ENCODE data around the gene PLEK2.
A peak's percentile ranks its signal among the peaks of the same experiment; 100 is the strongest.
"Not testable (repeated sequence)": the region's sequence is repeated elsewhere in the genome, so short reads cannot be mapped to it uniquely, and the experiment has no call there.

PLEK2 gene

DNA sequence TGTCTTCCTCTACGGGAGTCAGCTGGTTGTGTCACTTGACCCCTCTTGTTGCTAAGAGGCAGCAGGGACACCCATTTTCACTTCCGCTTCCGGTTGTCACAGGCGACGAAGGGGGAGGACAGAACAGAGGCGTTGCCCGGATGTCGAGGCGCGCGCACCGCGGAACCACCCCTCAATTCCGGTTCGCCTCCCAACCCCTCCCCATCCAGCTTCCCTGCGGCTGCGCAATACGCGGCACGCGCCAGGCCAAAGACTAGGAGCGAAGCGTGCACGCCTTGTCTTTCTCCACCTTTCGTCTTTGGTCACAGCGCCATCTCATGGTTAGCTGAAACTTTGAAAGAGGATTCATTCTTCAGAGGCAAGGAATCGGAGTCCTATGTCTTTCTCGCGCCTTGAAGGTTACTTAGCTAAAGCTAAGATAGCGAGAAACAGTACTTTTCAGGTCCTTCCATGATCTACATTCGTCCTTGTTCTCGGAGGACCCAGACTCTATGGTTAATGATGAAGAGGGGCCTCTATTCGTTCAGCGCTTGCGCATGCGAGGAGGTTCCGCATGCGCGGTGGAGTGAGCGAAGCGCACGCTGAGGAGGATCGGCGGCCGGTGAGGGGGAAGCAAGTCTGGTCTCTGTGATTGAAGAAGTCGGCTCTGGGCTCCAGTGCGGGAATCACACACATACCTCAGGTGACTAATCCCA is 52.0 kb downstream of the PLEK2 start, which contains the start of the genes ATP6V1D and EIF2S1:
ATP6V1D (minus strand) TSS at position 30 of the 695 bp plus-strand sequence. CDS start 106 bp downstream, outside the sequence.
EIF2S1 (plus strand) TSS at position 554 of the 695 bp plus-strand sequence. CDS start 4,440 bp downstream, outside the sequence.
- Mint-ChIP-seq H3K4me1 (peaks cover 74% of the 10 kb centered on the region), H3K27ac (peak within 1 kb of the TSS; percentile 100), H3K4me3 (peak within 1 kb of the TSS; percentile 99), H3K36me3 (peaks cover 17% of the 10 kb centered on the region), H3K9me3 (no peaks in the 10 kb centered on the region), H3K27me3 (no peaks in the 10 kb centered on the region)

DNA sequence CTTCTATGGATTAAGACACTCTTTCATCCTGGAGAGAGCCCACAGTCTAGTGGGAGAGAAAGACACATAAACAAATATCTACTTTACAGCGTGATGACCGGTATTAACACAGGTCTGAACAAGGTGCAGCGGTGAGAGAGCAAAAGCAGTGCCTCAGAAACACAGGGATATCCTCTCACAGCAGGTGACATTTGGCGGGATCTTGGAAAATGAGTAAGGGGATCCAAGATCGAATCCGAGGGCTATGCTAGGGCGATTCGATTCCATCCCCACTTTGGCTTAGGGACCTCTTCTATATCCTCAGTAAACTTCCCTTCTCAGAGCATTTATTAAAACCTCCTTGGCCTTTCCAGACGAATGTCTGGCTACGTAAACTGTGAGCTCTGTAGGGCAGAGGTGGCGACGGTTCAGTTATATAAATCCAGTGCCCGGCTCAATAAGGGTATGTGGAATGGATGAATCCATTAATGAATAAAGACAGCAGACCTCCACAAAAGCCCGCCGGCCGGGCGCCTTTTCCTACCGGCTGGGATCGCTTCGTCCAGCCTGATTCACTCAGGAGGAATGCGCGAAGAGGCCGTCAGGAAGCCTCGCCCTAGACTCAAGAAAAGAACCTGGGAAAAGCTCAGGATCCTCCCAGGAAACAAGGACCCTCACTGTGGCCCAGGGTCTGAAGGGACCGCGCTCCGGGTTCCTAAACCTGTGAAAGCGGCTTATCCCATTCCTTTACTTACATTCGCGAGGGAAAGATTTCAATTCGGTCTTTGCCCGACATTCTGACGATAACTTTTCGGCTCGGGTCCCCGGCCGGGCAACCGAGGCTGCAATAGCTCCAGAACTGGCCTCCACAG is 52.8 kb downstream of the PLEK2 start:
- Mint-ChIP-seq H3K4me1 (peaks cover 66% of the 10 kb centered on the region), H3K27ac (peak overlapping the region; percentile 100), H3K36me3 (peaks cover 12% of the 10 kb centered on the region), H3K27me3 (no peaks in the 10 kb centered on the region), H3K9me3 (no peaks in the 10 kb centered on the region), H3K4me3 (peak overlapping the region; percentile 99)

DNA sequence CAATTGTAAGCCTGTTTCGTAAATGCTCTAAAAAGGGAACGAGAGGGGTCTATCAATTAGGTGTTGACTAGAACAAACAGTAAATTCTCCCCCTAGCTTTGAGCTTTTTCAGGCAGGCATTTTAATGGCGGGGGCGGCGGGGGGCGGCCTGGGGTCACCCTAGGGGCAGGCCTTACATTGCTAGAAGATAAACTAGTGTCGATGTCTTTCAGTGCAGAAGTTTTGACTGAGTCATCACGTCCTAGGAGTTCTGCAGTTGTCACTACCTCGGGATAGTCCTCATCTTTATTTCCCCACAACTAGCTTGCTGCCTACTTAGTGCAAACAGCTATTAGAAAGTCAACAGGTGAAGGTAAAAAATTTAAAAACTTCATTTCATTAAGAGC is 54.0 kb downstream of the PLEK2 start:
- H3K27ac Mint-ChIP-seq, result peak overlapping the region; percentile 17
- H3K4me1 Mint-ChIP-seq, result peaks cover 54% of the 10 kb centered on the region
- peaks cover 12% of the 10 kb centered on the region for H3K36me3 Mint-ChIP-seq
- no peaks in the 10 kb centered on the region for H3K9me3 Mint-ChIP-seq
- peak overlapping the region; percentile 99 for H3K4me3 Mint-ChIP-seq
- H3K27me3 Mint-ChIP-seq, result no peaks in the 10 kb centered on the region

DNA sequence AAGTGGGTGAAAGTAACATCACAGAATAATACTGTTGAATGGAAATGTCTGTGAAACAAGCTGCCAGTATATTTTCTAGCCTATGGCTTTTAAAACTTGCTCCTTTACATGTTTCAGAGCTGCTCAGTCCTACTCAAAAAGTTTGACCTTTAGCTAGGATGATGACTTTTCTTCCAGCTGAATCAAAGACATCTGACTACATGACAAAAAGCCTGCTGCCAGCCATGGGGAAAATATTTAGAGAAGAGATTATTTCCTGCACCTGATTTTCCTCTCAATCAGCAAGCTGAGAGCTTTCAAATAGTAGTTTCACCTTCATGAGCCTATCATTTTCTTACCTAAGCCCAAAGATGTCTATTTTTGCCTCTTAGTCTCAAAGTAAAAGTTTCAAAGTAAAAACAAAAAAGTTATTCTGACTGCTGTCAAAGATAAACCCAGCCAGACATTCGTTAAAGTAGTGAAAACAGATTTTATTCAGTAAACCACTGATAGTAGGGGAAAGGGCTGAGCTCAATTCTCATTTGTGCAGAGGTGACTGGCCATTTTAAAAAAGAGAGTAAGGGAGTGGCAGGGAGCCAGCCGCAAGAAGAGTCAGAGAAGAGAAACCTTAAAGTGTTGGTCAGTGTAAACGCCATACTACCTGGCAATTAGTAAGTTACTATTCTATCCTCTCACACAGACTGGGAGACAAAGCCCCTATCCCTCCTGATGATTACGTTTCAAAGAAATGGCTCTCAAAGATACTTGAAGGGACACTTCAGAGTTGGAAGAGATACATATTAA is 54.6 kb downstream of the PLEK2 start:
- H3K4me3 Mint-ChIP-seq, result peak overlapping the region; percentile 99
- H3K9me3 Mint-ChIP-seq, result no peaks in the 10 kb centered on the region
- no peaks in the 10 kb centered on the region for H3K27me3 Mint-ChIP-seq
- H3K4me1 Mint-ChIP-seq, result peaks cover 48% of the 10 kb centered on the region
- no peak overlapping the region for H3K27ac Mint-ChIP-seq
- peaks cover 14% of the 10 kb centered on the region for H3K36me3 Mint-ChIP-seq

DNA sequence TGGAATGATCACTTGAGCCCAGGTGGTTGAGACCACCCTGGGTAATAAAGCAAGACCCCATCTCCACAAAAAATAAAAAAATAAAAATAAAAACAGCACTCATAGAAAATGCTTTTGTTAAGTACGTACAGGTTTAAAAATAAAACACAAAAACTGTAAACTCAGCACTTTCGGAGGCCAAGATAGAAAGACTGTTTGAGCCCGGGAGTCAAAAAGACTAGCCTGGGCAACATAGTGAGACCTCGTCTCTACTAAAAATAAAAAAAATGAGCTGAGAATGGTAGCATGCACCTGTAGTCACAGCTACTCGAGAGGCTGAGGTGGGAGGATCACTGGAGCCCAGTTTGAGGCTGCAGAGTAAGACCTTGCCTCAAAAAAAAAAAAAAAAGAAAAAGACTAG is 59.9 kb downstream of the PLEK2 start:
- Mint-ChIP-seq H3K27ac (no peak overlapping the region), H3K4me1 (peaks cover 19% of the 10 kb centered on the region), H3K4me3 (no peak overlapping the region), H3K36me3 (peaks cover 13% of the 10 kb centered on the region), H3K27me3 (no peaks in the 10 kb centered on the region), H3K9me3 (no peaks in the 10 kb centered on the region)

DNA sequence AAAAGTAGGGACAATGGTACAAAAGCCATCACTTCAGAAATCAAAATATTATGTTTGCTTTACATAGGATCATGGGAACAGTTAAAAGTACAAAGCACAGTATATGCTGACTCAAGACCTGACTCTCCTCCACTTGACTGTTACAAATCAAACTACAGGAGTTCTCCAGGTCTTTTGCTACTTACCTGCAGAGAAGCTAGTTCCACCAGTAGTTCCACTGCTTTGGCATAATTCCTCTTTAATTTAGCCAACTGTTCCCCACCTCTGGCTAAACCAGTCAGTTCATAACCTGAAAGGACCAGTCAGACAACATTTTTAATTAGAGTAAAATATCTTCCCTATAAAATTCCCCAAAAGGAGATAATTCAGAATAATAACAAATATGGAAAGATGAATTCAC is 66.4 kb downstream of the PLEK2 start:
- no peak overlapping the region for H3K27ac Mint-ChIP-seq
- no peaks in the 10 kb centered on the region for H3K4me1 Mint-ChIP-seq
- peaks cover 10% of the 10 kb centered on the region for H3K36me3 Mint-ChIP-seq
- no peak overlapping the region for H3K4me3 Mint-ChIP-seq
- H3K27me3 Mint-ChIP-seq, result no peaks in the 10 kb centered on the region
- H3K9me3 Mint-ChIP-seq, result no peaks in the 10 kb centered on the region

DNA sequence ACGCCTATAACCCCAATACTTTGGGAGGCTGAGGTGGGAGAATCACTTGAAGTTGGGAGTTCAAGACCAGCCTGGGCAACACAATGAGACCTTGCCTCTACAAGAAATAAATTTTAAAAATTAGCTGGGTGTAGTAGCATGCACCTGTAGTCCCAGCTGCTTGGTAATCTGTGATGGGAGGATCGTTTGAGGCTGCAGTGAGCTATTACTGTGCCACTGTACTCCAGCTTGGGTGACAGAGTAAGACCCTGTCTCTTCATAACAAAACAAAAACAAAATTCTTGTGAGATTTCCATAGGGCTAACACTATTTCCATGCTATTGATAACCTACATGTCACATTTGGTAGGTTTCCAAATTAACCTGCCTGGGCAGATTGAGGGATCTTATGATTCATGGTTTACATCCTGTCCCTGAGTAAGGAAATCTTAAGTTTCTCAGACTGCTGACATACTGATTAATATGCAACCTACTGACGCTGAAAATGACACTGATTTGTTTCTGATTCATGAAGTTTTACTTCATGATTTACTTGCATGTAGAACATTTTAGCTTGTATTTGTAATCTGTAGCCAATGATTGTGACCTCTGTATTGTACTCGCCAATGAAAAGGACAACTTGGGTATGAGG is 68.2 kb downstream of the PLEK2 start:
- Mint-ChIP-seq H3K27ac (no peak overlapping the region), H3K4me3 (no peak overlapping the region), H3K36me3 (peaks cover 13% of the 10 kb centered on the region), H3K9me3 (no peaks in the 10 kb centered on the region), H3K4me1 (no peaks in the 10 kb centered on the region), H3K27me3 (no peaks in the 10 kb centered on the region)

DNA sequence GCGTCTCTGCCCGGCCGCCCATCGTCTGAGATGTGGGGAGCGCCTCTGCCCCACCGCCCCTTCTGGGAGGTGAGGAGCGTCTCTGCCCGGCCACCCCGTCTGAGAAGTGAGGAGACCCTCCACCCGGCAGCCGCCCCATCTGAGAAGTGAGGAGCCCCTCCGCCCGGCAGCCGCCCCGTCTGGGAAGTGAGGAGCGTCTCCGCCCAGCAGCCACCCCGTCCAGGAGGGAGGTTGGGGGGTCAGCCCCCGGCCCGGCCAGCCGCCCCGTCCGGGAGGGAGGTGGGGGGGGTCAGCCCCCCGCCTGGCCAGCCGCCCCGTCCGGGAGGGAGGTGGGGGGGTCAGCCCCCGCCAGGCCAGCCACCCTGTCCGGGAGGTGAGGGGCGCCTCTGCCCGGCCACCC is 70.7 kb downstream of the PLEK2 start:
- not testable (repeated sequence) for H3K4me1 Mint-ChIP-seq, H3K27ac Mint-ChIP-seq
- peaks cover 14% of the 10 kb centered on the region for H3K36me3 Mint-ChIP-seq

More for the DNA sequence above, 70.7 kb downstream of the PLEK2 start:
- not testable (repeated sequence) for H3K27me3 Mint-ChIP-seq, H3K9me3 Mint-ChIP-seq, H3K4me3 Mint-ChIP-seq

Data from activated naive CD4-positive, alpha-beta T cell treated with anti-CD3 and anti-CD28 coated beads, Interleukin-2, amount 50 U/mL, for 24 hours (primary cell).